Osteocyte (in vitro differentiated cells): ENCODE measurements around the gene SNX12. TPM values are rescaled to one million over a fixed set of nuclear protein-coding genes. Genes with fewer than 3 reads are reported as not detected.
A peak's percentile ranks its signal among the peaks of the same experiment; 100 is the strongest.

Source experiments
- DNase-seq: peaks from one replicate; pipeline ENCODE4 v3.0.0; 2021; ENCODE audit warnings: mixed read lengths; ENCODE audit not compliant: unreplicated experiment; ENCODE audit errors: extremely low spot score
- H3K27ac Mint-ChIP-seq: one replicate; pipeline ENCODE4 v1.8.0; 2021; ENCODE audit warnings: mild to moderate bottlenecking, mixed read lengths; ENCODE audit not compliant: unreplicated experiment
- H3K27me3 Mint-ChIP-seq: one replicate; pipeline ENCODE4 v1.8.0; 2021; ENCODE audit warnings: mixed read lengths; ENCODE audit not compliant: unreplicated experiment
- H3K36me3 Mint-ChIP-seq: one replicate; pipeline ENCODE4 v1.8.0; 2021; ENCODE audit warnings: mixed read lengths; ENCODE audit not compliant: unreplicated experiment
- H3K4me1 Mint-ChIP-seq: one replicate; pipeline ENCODE4 v1.8.0; 2021; ENCODE audit warnings: mixed read lengths; ENCODE audit not compliant: unreplicated experiment
- H3K4me3 Mint-ChIP-seq: one replicate; pipeline ENCODE4 v1.8.0; 2021; ENCODE audit warnings: mild to moderate bottlenecking, moderate library complexity, mixed read lengths; ENCODE audit not compliant: unreplicated experiment
- H3K9me3 Mint-ChIP-seq: one replicate; pipeline ENCODE4 v1.8.0; 2021; ENCODE audit warnings: mixed read lengths; ENCODE audit not compliant: unreplicated experiment
- CTCF ChIP-seq: fragments of 200-600 bp; sonication (generic); IDR thresholded peaks from 2 replicates; pipeline ENCODE4 v1.5.0; 2021; ENCODE audit warnings: antibody characterized with exemption, mild to moderate bottlenecking, moderate library complexity
- long read RNA-seq: library from polyadenylated mRNA; unstranded; transcript quantifications from one replicate; pipeline ENCODE4 v2.0.0, GENCODE V29; 2021
- total RNA-seq: library from RNA; stranded (reverse); gene quantifications from 2 replicates; pipeline ENCODE4 v1.2.1, GENCODE V29; 2021

SNX12 gene
- 64.0 and 68.8 TPM in 2 replicates for total RNA-seq
- long read RNA-seq, partial matches to known transcripts = 0 of 19 reads
- long read RNA-seq, other reads (novel, unspliced or antisense) = 19 of 19 reads

- Mint-ChIP-seq H3K9me3 (peaks cover 10% of the 10 kb centered on the region), H3K4me3 (peak within 1 kb of the TSS; percentile 97), H3K36me3 (peaks cover 1% of the 10 kb centered on the region), H3K27me3 (no peaks in the 10 kb centered on the region), H3K4me1 (peaks cover 7% of the 10 kb centered on the region), H3K27ac (peak within 1 kb of the TSS; percentile 95)
- TF ChIP-seq CTCF = no peak
- peak; percentile 95 for DNase-seq
These were observed at the start of gene SNX12 for GRCh38 chrX:71068044-71068918. Gene SNX12, minus strand, starts transcription at chrX:71068334. Its CDS starts 28 bp downstream, at chrX:71068306.

GRCh38 chrX:71117358-71117757 lies 49.2 kb upstream of the SNX12 start:
- Mint-ChIP-seq H3K4me3 (no peak overlapping the region), H3K27me3 (no peaks in the 10 kb centered on the region), H3K36me3 (peaks cover 3% of the 10 kb centered on the region), H3K27ac (no peak overlapping the region), H3K4me1 (no peaks in the 10 kb centered on the region), H3K9me3 (peaks cover 4% of the 10 kb centered on the region)
- TF ChIP-seq CTCF = no peak
- DNase-seq = no peak

DNA sequence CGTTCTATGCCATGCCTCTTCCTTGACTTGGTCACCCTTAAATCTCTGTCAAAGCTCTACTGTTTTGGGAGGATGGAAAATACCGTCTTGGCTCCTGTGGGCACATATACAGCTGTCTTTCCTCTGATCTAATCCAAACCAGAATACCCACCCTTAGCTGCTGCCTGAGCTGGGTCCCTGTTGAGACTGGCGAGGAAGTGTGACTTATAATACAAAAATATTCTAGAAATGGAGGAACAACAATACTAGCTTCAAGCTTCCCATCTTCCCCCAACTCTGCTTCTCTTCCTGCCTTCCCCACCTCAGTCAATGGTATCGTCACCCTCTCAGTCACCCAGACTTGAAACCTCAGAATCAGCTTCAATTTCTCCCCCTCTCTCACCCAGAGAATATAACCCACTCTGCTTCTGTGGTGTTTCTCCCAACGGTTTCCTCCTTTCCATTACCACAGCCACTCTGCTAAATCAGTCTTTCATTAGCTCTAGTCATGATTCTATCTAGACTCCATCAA lies 43.8 kb upstream of the SNX12 start:
- no peak for DNase-seq
- no peaks in the 10 kb centered on the region for H3K27me3 Mint-ChIP-seq
- H3K4me3 Mint-ChIP-seq = no peak overlapping the region
- no peak for TF ChIP-seq CTCF
- H3K36me3 Mint-ChIP-seq = no peaks in the 10 kb centered on the region
- no peaks in the 10 kb centered on the region for H3K4me1 Mint-ChIP-seq
- H3K27ac Mint-ChIP-seq = no peak overlapping the region
- H3K9me3 Mint-ChIP-seq = no peaks in the 10 kb centered on the region

- Mint-ChIP-seq H3K27ac (no peak within 1 kb of the TSS), H3K9me3 (no peaks in the 10 kb centered on the region), H3K4me3 (no peak within 1 kb of the TSS), H3K4me1 (no peaks in the 10 kb centered on the region), H3K36me3 (no peaks in the 10 kb centered on the region), H3K27me3 (no peaks in the 10 kb centered on the region)
- no peak for DNase-seq
- no peak for TF ChIP-seq CTCF
These were observed 43.2 kb upstream of the SNX12 start, which contains the start of gene IL2RG for GRCh38 chrX:71111141-71111843. Gene IL2RG, minus strand, starts transcription at chrX:71111577. Its CDS starts 38 bp downstream, at chrX:71111539.
